ENCODE measurements around the gene GALP. TPM values are rescaled to one million over a fixed set of nuclear protein-coding genes. Genes with fewer than 3 reads are reported as not detected.
"Not testable (repeated sequence)": the region's sequence is repeated elsewhere in the genome, so short reads cannot be mapped to it uniquely, and the experiment has no call there.

Gene GALP
- total RNA-seq (2014; rRNA removed; shearing (Covaris generic)): not detected in 2 replicates

- not testable (repeated sequence) for DNase-seq (ENCODE audit: low spot score)
Measured at GRCh38 chr19:56175861-56176307, at the start of gene GALP. Gene GALP, plus strand, starts transcription at chr19:56176008. Its CDS starts 1,101 bp downstream, at chr19:56177109.

DNA sequence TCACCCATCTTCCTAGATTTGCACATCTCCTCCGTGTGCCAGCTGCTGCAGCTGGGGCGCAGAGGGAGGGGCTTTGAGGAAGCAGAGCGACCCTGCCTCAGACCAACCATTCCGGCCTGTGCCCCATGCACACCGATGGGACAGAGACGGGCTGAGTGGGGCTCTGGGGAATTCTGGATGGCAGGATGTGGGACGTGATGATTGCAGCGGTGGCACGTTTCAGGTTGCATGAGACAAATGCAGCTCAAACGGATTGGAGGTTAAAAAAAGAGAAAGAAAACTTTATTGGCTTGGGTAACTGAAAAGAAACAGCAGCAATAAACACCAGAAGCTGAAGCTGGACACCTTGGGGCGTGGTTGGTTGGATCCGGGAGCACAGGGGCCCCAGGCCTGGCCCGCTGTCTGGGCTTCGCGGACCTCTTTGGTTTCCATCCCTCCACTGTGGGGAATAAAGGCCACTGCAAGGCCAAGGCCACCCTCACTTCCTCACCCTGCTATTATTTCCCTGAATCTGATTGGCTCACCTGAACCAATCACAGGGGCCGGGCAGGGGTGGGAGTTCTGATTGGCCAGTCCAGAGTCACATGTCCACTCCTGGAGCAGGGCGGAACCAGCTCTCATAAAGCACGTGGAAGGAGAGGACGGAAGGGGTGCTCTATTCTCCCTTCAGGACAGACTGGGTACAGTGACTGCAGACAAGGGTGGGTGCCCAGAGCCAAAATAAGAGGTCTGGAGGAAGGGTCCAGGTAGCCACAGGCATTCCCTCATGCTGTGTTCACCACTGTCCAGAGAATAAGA is 48.6 kb upstream of the GALP start:
- DNase-seq (ENCODE audit: low spot score): no peak

- no peak for DNase-seq (ENCODE audit: low spot score)
Measured at GRCh38 chr19:56130006-56130405, 45.8 kb upstream of the GALP start.

DNA sequence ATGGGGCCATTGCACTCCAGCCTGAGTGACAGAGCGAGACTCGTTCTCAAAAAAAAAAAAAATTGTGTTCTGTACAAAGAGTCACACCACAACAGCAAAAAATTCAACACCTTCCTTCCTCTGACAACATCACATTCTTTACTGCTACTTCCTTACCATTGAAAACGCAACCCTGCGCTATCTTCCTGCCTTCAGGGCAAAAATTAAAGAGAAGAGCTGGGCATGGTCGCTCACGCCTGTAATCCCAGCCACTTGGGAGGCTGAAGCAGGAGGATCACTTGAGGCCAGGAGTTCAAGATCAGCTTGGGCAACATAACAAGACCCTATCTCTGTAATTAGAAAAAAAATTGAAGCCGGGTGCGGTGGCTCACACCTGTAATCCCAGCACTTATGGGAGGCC is 44.2 kb upstream of the GALP start:
- no peak for DNase-seq (ENCODE audit: low spot score)

DNA sequence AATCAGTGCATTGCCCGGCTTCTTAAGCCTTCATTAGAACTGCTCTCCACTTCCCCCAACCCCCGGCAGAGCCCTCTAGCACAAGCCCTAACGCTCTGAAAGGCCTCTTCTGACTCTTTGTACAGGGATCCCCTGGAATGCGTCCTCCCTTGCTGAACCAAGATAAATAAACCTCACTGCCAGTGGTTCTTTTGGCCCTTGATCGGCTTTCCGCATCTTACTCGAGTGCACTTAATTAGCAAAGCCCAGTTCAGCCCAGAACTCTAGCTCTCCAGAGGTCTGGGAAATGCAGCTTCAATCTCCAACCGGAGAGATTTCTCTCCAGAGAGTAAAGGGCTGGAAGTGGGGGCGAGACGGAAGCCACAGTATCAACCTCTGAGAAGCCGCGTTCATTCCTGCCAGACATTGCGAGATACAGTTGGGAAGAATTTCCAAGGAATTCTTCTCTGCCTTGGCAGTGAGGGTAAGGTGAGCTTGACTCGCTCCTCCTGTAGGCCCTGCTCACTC is 43.4 kb upstream of the GALP start:
- no peak for DNase-seq (ENCODE audit: low spot score)

DNA sequence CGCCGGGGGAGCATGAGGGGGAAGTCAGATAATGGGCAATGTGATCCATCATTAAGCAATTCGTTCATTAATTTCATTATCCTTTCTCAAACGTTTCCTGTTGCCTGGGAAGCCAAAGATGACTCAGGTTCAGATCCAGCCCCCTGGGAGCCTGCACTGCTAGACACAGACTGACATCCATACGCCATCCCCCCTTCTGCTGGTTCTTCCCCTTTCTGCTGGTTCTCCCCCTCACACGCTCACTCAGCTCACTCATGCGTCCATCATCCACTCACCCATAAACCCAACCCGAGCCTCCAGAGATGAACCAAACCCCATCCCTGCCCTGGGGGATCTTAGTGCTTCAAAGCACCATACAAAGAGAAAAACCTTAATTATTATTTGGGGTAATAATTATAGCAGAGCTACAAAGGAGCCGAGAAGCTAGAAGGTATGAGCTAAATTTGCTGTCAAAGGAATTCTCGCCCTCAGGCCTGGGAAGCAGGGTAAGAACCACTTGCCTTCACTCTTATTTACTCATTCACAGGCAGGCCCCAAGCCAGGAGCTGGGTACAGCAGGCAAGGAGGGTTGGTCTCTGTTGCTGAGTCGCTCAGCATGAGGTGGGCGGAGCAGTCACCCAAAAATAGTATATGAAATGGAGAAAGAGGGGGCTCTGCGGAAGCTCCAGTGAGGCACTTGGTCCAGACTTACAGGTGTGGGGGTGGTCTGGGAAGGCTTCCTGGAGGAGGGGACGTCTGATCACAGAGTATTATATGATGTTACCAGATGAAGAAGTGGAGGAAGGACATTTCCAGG is 41.8 kb upstream of the GALP start:
- no peak for DNase-seq (ENCODE audit: low spot score)

- no peak for DNase-seq (ENCODE audit: low spot score)
Measured at GRCh38 chr19:56134654-56134921, 41.2 kb upstream of the GALP start.

GRCh38 chr19:56136362-56136761 is 39.4 kb upstream of the GALP start:
- no peak for DNase-seq (ENCODE audit: low spot score)

DNA sequence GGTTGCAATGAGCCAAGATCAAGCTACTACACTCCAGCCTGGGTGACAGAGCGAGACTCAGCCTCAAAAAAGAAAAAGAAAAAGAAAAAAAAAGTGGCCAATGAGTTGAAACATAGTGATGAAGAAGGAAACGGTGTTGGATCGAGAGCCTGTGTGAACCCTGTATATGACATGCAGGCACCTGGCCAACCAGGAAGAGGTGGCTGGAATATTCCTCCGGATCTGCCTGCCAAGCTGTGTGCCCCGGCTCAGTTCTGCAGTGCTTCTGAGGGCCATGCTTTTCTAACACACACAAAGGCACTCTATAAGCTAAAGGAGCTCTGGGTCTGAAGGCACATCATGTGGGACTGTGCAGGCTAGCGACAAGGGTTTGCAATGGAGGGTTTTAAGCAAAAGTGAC is 38.4 kb upstream of the GALP start:
- peak; percentile 48 for DNase-seq (ENCODE audit: low spot score)

GRCh38 chr19:56138069-56138468 is 37.7 kb upstream of the GALP start:
- DNase-seq (ENCODE audit: low spot score): no peak

- DNase-seq (ENCODE audit: low spot score): peak; percentile 13
Measured at GRCh38 chr19:56139847-56140582, 35.8 kb upstream of the GALP start.

DNA sequence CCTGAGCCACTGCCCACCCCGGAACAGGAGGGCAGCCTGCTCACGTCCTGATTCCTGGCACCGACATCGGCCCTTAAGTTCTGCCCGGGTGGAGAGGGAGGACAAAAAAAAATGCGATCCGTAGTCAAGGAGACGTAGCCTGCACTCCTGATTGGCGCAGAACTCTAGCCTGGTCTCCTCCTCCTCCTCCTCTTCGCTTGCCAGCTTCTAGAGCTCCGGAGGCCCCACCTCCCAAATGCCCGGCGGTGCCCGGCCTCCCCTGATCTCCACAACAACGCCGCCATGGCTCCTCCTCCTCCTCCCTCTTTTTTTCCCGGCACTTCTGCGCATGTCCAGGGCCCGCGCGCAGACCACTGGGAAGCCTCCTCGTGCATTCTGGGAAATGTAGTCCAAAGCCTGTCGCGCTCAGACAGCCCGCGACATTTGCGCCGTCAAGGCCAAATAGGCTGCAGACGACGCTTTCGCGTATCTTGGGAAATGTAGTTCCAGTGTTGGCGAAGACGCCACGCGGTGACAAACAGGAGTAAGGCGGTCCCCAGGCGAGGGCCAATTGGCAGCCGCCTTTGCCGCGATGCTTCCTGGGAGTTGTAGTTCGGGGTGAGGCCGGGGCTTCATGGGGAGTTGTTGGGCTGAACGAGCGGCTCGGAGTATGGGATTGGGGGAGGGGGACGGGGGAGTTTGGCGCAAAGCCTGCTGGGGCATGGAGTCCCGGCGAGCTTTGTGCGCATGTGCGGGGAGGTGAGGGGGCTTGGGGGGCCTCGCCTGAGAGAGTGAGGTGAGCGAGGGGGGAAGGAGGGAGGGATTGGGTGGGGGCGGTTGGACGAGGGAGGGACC is 35.0 kb upstream of the GALP start, which contains the start of gene ZNF444:
TSS of gene ZNF444 (plus strand) at position 705 of the 834 bp plus-strand sequence. CDS start 5,625 bp downstream, outside the sequence.
- peak; percentile 100 for DNase-seq (ENCODE audit: low spot score)

DNA sequence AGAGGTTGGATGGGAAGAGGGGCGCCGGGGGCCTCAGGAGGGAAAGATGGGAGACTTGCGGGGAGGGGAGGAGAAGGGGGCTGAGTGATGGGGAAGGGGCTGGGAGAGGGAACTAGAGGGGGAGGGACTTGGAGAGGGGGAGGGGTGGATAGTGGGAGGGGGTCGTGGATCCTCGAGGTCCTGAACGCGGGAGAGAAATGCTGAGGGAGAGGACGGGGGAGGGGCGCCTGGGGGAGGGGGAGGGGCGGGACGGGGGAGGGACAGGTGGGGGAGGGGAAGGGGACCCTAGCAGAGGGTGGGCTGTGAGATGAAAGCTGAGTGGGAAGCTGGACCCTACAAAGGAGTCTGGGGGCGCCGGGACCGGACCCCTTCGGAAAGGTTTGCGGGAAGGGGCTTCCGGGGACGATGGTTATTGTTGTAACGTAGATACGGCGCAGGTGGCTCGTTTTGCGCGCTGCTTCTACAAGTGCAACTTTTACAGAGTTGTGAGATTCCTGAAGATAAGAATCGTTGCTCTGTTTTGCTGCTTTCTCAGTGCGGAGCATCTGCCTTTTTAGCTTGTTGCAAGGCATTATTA is 34.3 kb upstream of the GALP start:
- DNase-seq (ENCODE audit: low spot score): peak; percentile 56

DNA sequence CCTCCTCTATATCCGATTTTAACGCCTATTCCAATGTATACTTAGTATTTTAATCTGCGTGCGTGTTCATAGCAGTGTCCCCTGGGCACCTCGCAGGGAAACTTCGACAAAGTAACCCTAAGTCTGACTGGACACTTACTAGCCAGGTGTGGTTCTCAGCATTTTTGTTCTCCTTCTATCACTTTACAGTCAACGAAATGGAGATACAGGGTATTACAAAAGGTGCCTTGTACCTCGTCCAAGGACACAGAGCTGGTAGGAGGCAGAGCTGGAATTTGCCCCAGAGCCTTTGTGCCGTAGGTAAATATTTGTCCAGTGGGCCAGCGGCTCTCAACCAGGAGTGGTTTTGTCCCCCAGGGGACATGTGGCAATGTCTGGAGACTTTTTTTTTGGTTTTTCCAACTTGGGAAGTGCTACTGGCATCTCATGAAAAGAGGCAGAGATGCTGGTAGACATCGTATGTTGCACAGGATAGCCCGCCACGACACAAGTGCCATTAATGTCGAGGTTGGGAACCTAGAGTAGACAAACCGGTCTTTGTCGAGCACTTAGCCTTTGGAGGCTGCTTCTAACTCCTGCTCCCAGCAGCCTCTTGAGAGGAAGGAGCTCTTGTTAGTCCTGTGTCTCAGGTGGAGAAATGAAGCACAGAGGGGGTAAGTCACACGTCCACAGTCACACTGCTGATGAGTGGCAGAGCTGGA is 33.6 kb upstream of the GALP start:
- peak; percentile 84 for DNase-seq (ENCODE audit: low spot score)

DNA sequence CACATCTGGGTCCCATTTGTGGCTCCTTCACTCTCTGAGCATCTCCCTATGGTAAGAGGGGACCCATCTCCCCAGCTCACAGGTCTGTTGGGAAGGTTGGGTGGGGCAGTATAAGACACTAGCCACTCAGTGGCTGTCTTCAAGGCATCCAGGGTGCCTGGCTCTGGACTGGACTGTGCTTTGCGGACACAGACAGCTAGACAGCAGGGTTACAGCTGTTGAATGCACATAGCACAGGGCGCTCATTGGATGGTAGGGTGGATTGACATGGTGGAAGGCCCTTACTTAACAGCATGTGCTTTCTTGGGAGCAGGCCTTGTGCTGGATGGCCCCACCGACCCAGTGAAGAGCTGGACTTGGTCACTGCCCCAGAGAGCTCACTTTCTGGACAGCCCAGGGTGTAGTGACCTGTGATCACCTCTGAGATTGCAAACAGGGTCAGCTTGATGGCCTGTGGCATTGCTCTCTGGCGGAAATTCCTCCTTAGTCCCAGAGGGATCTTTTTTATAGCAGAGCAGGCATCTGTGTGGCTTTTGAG is 32.8 kb upstream of the GALP start:
- no peak for DNase-seq (ENCODE audit: low spot score)

- DNase-seq (ENCODE audit: low spot score): no peak
Measured at GRCh38 chr19:56144376-56144775, 31.4 kb upstream of the GALP start.

GRCh38 chr19:56144831-56145230 is 31.0 kb upstream of the GALP start:
- no peak for DNase-seq (ENCODE audit: low spot score)

- no peak for DNase-seq (ENCODE audit: low spot score)
Measured at GRCh38 chr19:56145698-56146097, 30.1 kb upstream of the GALP start.

DNA sequence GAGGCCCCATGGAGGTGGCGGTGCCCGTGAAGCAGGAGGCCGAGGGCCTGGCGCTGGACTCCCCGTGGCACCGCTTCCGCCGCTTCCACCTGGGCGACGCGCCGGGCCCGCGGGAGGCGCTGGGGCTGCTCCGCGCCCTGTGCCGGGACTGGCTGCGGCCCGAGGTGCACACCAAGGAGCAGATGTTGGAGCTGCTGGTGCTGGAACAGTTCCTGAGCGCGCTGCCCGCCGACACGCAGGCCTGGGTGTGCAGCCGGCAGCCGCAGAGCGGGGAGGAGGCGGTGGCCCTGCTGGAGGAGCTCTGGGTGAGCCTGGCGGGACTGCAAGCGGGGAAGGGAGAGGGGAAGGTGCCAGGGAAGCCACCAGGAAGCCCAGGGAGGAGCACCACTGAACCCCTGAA is 28.9 kb upstream of the GALP start:
- DNase-seq (ENCODE audit: low spot score): no peak

DNA sequence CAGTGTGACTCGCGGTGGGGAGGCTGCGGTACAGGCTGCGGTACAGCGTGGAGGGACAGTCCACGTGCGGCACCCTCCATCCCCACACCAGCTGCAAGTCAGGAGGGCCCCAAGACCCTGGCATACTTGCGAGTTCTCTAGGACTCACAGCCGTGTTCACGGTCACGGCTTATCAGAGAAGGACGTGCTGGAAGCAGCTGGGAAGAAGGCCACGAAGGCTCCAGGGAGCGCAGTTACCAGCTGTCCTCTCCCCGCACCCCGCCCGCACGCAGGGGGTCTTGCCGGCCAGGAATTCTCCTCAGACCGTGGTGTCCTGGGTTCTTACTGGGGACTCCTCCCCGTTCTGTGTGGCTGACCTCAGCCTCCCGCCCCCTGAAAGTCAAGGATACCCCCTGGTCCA is 28.5 kb upstream of the GALP start:
- no peak for DNase-seq (ENCODE audit: low spot score)

Measured in HT-29 (cell line).